ENCODE results near the gene DLG2.
"Not testable (repeated sequence)": the region's sequence is repeated elsewhere in the genome, so short reads cannot be mapped to it uniquely, and the experiment has no call there.

DLG2 gene

DNA sequence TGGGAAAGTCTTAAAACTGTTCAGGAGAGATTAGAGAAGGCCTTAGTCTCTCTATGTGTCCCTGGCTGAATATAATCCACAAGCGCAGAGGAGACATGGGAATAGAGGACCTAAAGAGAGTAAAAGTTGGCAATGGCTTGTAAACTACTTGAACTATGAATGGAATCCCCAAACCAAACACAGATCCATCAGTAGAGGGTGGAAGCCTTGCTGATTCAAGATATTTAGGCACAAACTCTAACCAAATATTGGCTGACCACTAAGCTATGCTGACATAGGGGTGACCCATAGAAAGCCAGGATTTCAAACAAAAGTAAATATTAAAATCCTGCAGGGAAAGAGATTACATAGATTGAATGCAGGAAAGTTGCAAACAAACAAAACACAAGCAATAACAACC is 439.2 kb downstream of the DLG2 start:
- FAIRE-seq = no peak

DNA sequence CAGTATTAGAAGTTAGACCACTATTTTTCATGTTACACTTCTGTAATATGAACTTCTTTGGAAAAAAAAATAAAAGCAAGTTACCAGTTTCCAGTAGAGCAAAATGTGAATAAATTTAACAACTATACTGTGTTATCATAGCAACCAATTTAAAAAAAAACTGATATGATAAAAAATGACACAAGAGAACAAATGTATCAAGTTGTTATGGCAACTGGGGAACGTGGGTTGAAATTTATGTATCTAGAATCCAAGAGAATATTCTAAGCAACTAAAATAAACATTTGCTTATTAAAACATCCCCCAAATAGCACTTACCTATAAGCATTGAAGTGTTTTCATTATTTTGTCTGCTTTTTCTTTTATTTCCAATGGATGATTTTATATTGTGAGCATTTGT is 442.4 kb downstream of the DLG2 start:
- no peak for FAIRE-seq

DNA sequence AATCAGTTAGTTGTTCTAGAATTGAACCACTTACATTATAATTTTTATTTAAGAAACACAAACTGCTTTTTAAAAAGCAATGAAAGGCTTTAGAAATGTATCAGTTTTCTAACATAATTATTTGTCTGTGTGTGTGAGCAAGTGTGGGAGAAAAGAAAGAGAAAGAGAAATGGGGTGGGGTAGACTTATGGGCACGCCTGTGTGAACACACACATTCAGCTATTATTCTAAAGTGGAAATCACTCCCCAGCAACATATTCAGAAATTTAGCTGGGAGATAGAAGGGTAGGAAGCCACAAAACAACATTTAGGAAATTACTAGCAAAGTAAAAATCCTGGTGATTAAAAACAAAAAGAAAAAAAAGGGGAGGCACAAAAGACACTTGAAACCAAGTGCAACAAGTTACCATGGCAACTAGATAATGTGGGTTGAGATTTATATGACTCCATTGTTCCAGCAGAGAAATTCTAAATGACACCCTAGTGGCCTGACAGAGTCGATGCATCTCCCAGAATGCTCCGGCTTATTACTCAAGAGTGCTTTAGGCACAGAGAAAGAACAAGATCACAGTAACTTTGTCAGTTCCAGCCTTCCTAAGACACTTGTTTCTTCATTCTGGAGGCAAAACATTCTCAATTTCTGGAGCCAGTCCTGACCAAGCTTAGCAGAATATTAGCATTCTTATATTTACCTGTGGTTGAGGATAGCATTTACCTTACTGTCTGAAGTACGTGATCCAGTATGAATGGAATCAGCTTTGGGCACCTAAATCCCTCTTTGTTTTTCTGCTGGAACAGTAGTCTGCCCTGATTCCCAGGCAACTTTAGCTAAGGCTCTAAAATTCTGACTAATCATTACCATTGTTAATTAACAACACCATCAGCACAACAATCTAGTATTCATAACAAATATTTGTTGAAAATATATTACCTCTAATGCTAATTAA is 444.4 kb downstream of the DLG2 start:
- no peak for FAIRE-seq

DNA sequence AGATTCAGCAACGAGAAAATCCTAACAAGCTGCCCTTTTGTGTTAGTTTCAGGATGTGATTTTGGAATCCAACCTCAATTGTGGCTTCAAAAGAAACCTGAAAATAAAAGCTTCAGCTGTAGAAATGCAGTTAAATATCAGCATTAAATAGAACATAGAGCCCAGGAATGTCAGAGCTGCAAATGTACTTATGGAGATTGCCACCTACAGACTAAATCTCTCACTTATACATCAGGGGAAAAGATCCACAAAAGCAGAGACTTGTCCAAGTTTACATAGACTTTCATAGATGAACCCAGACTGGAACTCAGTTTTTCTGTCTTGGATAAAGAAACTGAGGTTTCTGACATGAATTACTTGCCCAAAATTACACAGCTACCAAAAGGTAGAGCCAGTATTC is 446.6 kb downstream of the DLG2 start:
- no peak for FAIRE-seq

DNA sequence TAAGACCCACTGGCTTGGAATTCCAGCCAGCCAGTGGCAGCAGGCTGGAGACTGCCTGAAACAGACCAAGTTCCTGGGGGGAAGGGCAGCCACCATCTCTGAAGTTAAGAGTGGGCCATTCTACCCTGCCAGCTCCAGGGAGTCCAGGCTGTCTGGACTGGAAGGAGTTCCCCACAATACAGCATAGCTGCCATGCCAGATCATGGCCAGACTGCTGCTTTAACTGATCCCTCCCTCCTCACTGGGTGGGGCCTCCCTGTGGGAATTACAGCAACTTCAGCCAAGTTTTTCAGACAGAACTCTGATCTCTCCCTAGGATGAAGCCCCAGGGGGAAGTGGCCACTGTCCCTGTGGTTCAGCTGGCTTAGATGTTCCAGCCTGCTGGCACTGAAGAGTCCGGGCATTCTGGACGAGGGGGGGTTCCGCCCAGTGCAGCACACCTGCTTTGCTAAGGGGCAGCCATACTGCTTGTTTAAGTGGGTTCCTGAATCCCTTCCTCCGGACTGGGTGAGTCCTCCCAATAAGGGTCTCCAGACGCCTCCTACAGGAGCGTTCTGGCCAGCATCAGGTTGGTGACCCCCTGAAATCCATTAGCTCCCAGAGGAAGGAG is 455.4 kb downstream of the DLG2 start:
- no peak for FAIRE-seq

DNA sequence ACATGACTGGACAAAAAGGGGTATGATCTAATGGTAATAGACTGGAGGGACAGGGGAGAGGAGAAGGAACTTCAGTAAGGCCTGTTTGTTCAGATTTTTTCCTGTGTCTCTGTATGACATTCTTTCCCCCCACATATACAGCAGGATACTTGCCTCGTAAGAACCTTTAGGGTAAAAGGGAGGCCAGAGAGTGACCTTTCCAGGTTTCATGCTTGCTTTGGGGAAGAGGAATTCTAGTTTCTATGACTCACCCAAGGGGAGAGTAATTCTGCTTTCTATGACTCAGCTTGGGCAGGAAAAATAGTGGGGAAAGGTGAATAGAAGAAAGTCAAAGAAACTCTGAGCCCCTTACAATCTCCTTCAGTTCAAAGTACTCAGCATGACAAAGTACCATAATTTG is 457.0 kb downstream of the DLG2 start:
- FAIRE-seq = no peak

DNA sequence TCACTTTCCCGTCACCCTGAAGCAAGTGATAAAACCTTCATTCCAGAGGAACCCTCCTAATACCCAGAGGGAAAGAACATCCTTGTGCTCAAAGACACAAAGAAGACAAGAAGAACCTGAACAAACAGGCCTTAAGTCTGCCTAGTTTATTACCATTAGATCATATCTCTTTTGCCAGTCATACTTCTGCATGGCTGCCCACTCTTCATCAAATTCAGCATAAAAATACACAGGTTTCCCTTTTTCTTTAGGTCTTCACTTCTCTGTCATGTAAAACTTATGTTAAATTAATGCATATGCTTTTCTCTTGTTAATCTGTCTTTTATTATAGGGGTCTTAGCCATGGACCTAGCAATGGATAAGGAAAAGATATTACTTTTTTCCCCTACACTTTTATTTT is 459.7 kb downstream of the DLG2 start:
- FAIRE-seq = no peak

DNA sequence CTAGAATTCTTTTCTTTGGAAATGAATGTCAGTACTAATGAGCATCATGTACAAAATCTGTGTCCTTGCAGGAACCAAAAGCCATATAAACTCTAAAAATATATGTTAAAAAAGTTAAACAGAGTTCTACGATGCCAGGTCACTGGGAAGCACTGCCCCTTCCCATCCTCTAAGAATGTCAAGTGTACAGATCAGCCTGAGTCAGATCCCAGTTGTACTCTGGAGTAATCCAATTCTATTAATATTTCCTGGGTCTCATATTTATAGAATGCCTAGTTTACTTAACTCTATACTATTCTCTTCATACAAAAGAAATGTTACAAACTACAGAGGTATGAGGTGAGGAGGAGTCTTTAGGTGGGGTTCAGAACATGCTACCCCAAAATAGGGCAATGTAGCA is 460.1 kb downstream of the DLG2 start:
- no peak for FAIRE-seq

DNA sequence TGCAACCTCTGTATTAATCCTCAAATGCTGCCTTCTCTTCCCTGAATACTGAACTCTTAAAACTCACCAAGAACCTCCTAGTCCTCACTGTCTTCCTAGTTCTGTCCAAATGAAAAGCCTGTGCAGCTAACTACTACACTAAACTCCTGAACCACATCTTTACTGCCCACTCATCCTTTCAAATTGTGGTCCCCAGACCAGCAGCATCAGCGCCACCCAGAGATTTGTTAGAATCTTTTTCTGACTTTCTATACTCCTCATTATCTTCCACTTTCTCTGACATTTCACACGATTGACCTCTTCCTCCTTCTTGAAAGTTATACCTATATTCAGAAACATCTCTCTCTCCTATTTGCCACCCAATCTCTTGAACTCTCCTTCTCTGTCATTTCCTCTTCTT is 461.3 kb downstream of the DLG2 start:
- no peak for FAIRE-seq

DNA sequence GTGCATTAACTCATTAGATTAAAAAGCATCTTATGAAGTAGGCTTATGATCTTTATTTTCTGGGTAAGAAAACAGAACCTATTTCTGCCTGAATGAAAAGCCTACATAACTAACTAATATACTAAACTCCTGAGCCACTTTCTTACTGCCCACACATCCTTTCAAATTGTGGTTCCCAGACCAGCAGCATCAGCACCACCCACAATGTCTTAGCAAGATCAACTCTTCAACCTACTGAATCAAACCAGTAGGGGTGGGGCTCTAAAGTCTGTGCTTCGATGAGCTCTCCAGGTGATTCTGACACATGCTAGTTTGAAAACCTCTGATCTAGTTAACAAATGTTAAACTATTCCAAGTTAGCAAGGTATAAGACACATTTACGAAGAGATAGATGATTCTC is 462.4 kb downstream of the DLG2 start:
- no peak for FAIRE-seq

DNA sequence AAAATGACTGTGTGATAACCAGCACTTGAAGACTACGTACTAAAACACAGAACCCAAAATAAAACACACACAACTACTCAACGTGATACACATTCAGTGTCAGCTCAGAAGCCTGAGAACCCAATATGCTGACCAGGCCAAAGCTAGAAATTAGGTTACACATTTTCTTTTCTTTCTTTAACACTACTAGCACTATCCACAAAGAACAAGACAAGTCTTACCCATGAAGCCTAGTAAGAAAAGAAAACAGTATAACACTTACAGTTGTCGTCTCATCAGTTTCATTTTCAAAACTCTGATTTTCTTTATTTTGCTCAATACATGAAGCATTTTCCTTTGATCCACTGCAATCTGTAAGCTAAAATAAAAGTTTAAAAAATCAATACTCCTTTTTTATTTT is 472.9 kb downstream of the DLG2 start:
- no peak for FAIRE-seq

DNA sequence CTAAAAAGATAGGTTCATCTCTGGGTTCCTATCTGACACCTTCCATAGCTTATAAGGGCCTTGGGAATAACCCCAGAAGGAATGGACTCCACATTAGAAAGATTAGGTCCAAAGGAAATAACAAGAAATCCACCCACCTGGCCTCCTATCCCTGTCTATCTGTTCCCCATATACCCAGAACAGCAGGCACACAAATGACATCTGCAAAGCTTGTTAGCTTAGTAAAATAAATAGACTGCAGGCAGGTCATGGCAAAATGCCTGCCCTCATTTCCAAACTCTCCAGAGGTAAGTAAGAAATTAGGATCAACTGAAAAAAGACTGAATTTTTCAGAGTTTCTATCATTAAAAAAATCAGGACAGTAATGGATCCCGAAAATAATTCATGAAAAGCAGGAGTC is 489.5 kb downstream of the DLG2 start:
- no peak for FAIRE-seq

DNA sequence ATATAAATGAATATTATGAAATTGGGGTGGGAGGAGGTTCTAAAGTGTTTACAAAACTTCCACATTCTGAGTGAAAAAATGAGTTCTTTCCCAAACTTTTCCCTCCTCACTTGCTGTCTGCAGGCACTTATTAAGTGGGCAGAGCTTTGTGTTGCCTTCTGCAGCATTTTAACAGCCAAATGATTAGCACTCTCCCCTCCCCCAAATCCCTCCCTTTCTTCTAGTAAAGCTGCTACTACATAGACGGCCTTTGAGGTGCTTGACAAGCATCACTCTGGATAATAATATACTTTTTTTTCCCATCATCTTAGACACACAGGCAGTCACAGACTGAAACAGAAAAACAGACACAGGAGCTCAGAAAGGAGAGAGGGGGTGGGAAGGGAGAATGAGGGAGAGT is 493.5 kb downstream of the DLG2 start:
- FAIRE-seq = no peak

DNA sequence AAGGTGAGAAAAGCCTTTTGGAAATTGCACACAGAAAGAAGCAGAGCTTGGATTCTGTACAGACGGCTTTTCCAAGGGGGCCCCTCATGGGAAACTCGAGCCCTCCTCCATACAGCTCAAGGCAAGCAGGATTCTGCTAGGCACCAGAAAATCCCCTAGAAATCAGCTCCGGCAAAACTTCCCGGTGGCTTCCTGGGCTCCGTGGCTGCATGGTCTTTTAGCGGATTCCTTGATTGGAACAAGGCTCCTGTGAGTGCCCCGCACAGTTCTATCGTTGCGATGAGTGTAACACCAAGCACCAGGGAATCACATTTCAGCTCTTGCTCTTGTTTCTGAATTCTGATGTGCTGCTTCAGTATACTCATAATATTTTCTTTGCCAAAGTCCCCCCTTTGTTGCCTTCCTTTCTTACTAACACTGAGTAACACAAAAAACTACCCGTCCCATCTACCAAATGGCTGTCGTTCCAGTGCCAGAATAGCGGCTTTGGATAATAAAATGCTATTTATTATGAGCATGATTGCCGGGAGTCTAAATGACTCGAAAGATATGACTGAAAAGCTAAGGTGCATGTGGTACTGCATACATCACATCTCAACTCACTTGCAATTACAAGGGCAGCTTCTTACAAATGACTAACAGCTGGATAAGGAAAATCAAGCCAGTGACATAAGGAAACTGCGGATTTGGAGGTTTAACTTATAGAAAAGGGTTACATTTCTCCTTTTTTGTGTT is 494.1 kb downstream of the DLG2 start:
- no peak for FAIRE-seq

DNA sequence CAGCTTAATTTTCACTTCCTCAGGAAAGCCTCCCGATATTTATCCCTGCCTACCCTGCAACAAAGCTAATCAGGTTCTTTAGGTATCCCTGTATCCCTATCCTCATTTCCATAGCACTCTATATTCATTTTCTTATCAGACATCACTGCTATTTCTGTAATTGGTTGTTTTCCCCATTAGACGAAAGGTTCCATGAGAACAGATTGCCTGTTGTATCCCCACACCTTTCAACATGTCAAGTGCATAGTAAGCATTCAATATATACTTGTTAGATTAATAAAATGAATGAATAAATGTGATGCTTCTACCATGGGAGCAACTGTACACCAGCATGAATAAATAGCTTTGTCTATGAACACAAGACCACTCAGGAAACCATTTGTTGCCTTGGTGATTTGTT is 499.8 kb downstream of the DLG2 start:
- no peak for FAIRE-seq

DNA sequence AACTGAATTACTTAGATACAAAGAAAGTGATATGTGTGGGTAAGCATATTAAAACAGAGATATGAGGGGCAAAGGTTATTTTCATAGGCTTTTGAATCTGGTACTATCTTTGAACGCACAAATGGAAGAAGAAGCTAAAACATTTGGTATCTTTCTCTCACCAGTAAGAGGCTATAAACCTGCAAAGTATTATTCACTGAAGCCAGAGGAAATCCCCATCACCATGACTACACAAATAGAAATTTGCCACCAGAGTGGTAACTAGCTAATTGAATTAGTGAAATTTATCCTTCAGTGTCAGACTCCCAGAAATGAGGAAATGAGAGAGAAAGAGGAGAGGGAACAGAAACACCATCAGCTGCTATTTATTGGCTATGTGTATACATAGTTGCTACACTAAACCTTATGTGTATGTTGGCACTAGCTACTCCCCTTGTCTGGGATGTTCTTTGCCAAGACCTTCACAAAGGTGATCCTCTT is 503.4 kb downstream of the DLG2 start:
- FAIRE-seq = no peak

DNA sequence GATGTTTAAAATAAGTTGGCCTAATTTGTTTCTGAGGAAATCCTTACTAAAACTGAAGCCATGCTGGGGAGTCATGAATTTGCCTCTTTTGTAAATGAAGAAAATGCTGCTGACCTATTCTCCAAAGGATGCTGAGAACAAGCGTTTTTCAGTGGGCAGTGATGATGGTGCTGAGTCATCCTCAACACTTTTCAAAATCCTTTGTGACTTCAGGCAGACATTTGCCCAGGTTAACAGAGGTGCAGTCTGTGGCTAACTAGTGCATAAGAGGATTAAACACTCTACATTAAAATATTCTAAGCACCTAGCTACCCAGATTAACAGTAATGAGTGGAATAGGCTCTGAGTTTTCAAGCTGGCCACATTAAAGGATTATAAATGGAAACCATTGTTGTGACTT is 509.0 kb downstream of the DLG2 start:
- FAIRE-seq = no peak

DNA sequence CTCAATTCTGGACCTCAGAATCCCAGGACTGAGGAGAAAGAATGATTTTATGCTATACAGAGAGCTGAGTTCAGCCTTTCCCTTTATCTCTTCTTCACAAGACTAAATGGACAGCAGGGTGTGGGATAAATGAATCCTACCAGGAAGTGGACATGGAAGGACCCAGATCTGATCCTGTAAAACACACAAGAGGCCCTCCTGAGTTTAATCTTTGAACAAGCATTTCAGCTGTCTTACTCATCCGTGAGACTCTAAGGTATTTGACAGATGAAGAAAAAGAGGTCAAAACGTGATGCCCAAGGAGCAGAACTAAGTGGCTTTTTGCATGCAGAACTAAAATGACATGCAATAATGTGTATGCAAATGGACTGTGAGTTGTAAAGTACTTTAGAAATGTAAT is 511.3 kb downstream of the DLG2 start:
- FAIRE-seq = no peak

DNA sequence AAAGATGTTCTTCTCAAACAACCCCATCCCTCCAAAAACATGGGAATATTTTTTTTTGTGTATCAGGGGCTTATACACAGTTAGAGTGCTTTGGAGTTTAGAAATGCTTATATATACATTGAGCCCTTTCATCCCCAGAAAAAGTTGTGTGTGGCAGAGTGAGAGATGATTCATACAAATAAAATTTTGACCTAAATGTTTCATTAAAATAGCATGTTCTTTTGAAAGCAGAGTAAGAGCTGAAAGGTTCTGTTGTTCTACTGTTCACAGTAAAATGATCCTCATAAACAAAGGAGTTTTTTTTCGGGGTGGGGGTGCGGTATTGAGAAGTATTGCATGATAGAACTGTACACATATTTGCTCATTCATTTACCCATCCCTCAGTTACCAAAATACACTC is 512.4 kb downstream of the DLG2 start:
- FAIRE-seq = no peak

DNA sequence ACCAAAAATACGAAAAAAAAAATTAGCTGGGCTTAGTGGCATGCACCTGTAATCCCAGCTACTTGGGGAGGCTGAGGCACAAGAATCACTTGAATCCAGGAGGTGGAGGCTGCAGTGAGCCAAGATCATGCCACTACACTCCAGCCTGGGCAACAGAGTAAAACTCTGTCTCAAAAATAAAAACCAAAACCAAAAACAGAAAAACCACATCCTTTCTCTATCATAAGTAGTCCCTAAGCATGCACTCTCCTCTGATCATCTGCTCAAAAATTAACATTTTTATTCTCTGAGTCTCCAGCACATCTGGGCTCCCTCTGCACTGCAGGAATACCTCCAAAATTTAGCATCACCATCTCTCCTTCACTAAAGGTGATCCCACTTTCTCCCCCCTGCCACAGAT is 516.9 kb downstream of the DLG2 start:
- FAIRE-seq = not testable (repeated sequence)

DNA sequence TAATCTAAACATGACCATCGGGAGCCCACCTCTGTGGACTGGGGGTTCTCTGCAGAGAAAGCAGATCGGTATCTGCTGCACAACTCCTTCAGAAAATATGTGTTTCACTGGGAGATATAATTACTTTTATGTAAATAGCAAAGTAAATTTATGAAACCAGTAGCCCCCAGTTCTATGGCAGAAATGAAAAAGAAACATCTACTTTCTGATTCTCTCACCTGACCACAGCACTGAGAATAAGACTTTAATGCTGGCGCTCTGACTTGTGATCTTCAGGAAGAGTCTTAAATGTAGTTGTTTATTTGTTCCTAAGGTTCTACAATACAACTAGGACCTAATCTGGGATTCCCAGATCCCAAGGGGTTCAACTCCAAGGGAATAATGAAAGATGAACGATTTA is 518.0 kb downstream of the DLG2 start:
- no peak for FAIRE-seq

DNA sequence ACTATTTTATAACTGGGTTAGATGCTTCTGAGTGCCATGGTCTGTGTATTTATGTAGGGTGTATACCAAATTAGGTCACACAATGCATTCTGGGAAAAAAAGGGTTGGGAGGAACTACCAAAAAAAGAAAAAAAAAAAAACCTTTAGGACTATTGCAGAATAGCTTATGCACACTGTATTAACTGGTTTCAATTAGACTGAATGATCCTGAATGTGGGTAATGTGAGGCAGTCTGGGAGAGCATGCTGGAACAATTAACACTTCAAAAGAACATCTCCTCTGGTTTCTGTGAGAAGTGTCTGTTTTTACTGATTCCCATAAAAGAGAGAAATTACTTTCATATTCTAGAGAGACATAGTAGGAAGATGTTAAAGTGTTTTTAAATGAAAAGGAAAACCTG is 521.3 kb downstream of the DLG2 start:
- peak; percentile 39 for FAIRE-seq

DNA sequence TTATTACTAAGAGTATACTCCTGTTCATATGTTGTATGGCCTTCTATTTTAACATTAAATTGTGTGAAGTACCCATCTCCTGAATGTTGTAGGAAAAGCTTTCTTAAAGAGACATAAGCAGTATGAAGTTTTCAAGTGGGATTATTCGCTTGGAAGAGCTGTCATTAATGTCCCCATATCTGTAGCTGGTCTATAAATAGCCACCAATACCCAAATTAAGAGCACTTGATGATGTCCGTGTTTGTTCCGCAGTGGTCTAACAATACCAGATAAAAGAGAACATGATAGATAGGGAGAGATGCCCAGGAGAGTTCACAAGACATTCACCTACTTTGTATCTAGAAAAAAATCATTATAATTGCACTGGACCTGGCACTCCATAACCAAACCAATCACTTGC is 527.6 kb downstream of the DLG2 start:
- FAIRE-seq = no peak

DNA sequence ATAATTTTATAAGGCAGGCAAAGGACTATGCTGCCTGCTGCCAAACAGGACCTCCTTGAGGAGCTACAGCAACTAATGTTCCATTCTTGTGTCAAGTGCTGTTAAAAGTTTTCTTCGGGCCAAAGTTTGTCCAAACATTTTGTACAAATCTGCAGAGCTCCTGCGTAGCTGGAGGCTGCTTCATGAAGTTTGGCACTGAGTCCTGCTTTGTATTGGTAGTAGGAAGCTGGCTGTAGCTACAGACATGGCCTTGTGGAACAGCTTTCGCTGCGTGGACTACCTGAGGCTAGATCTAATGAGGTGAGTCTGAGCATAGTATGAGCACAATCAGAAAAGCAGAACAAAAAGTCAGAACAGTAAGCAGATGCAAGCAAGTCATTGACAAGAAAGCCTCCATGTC is 528.1 kb downstream of the DLG2 start:
- no peak for FAIRE-seq

All from endometrium (tissue), 2 donors.